IMR-90 (cell line): ENCODE results near the gene AMIGO1. TPM values are rescaled to one million over a fixed set of nuclear protein-coding genes. Genes with fewer than 3 reads are reported as not detected.

Experiments
- ATAC-seq: fragments of 200-7000 bp; cut with Tn5 transposase; 2 replicates; pipeline ENCODE4 v1.9.1; 2020; ENCODE audit warnings: low read depth, mild to moderate bottlenecking, moderate library complexity
- BruUV-seq: library from RNA; stranded (reverse); fragments of 400-500 nt; replicated peaks from 2 replicates; lab custom pipeline; 2021; lab: Mats Ljungman, UMichigan
- CTCF ChIA-PET: fragments of 300-600 bp; formaldehyde crosslinking; extraction: SDS; loops from one replicate; lab custom pipeline; 2021; ENCODE audit warnings: antibody characterized with exemption; lab: Yijun Ruan, JAX
- POLR2A ChIA-PET: fragments of 300-600 bp; sonication (Branson Sonifier 250); formaldehyde crosslinking; loops from one replicate; lab custom pipeline; 2022; ENCODE audit warnings: antibody characterized with exemption; ENCODE audit not compliant: unreplicated experiment; lab: Charles Lee
- DNase-seq: peaks from one replicate; pipeline ENCODE4 v3.0.0; 2013
- H2AFZ ChIP-seq: replicated peaks from 2 replicates; pipeline ENCODE3; 2013; ENCODE audit warnings: low read length, mild to moderate bottlenecking; ENCODE audit not compliant: poor library complexity
- H2AK5ac ChIP-seq: 2 replicates; pipeline ENCODE4 v1.6.1; 2013; ENCODE audit warnings: low read depth, low read length, inconsistent platforms
- H2AK9ac ChIP-seq: replicated peaks from 2 replicates; pipeline ENCODE3; 2013; ENCODE audit warnings: mild to moderate bottlenecking, low read depth, low read length, moderate library complexity; ENCODE audit not compliant: poor library complexity
- H2BK120ac ChIP-seq: 2 replicates; pipeline ENCODE4 v1.6.1; 2013; ENCODE audit warnings: low read depth, low read length, inconsistent platforms
- H2BK15ac ChIP-seq: 3 replicates; pipeline ENCODE4 v1.6.1; 2013; ENCODE audit warnings: low read depth, low read length, inconsistent platforms
- H2BK20ac ChIP-seq: 2 replicates; pipeline ENCODE4 v1.6.1; 2013; ENCODE audit warnings: low read depth, mild to moderate bottlenecking, inconsistent platforms, low read length, moderate library complexity
- H2BK5ac ChIP-seq: 2 replicates; pipeline ENCODE4 v1.6.1; 2013; ENCODE audit warnings: mild to moderate bottlenecking, low read depth, low read length, inconsistent platforms; ENCODE audit not compliant: poor library complexity, severe bottlenecking
- H3K14ac ChIP-seq: replicated peaks from 2 replicates; pipeline ENCODE4 v1.6.1; 2013; ENCODE audit warnings: low read depth, low read length, inconsistent platforms
- H3K18ac ChIP-seq: 2 replicates; pipeline ENCODE4 v1.6.1; 2013; ENCODE audit warnings: low read depth, low read length, control low read depth
- H3K23ac ChIP-seq: 2 replicates; pipeline ENCODE4 v1.6.1; 2013; ENCODE audit warnings: low read depth, low read length, inconsistent platforms
- H3K27ac ChIP-seq: 2 replicates; pipeline ENCODE4 v1.5.1; 2013; ENCODE audit warnings: mild to moderate bottlenecking, control low read depth, low read length; ENCODE audit not compliant: insufficient read depth
- H3K27me3 ChIP-seq: 2 replicates; pipeline ENCODE4 v1.6.1; 2013; ENCODE audit warnings: low read length; ENCODE audit not compliant: control insufficient read depth, insufficient read depth
- H3K36me3 ChIP-seq: 2 replicates; pipeline ENCODE4 v1.6.1; 2013; ENCODE audit warnings: low read length, mixed read lengths; ENCODE audit not compliant: control insufficient read depth, insufficient read depth
- H3K4ac ChIP-seq: 2 replicates; pipeline ENCODE4 v1.6.1; 2013; ENCODE audit warnings: low read depth, low read length, inconsistent platforms
- H3K4me1 ChIP-seq: 2 replicates; pipeline ENCODE4 v1.6.1; 2013; ENCODE audit warnings: low read length, mixed read lengths; ENCODE audit not compliant: control insufficient read depth, insufficient read depth
- H3K4me2 ChIP-seq: 2 replicates; pipeline ENCODE4 v1.6.1; 2013; ENCODE audit warnings: low read depth, mild to moderate bottlenecking, control low read depth, low read length, moderate library complexity
- H3K4me3 ChIP-seq: 2 replicates; pipeline ENCODE4 v1.5.1; 2013; ENCODE audit warnings: low read depth, mild to moderate bottlenecking, control low read depth, low read length, moderate library complexity; ENCODE audit not compliant: insufficient read depth
- H3K56ac ChIP-seq: 2 replicates; pipeline ENCODE4 v1.6.1; 2013; ENCODE audit warnings: low read length, inconsistent platforms; ENCODE audit not compliant: insufficient read depth; ENCODE audit errors: extremely low read depth
- H3K79me1 ChIP-seq, 2 experiments: 2 replicates each; pipeline ENCODE4 v1.6.1; 2013; ENCODE audit warnings: low read length in 2 of 2, inconsistent platforms in 1 of 2, low read depth in 1 of 2
- H3K9ac ChIP-seq: 2 replicates; pipeline ENCODE4 v1.6.1; 2013; ENCODE audit warnings: low read depth, low read length, control low read depth
- H3K9me1 ChIP-seq: 2 replicates; pipeline ENCODE4 v1.6.1; 2013; ENCODE audit warnings: low read length, inconsistent platforms; ENCODE audit not compliant: insufficient read depth
- H3K9me3 ChIP-seq: 2 replicates; pipeline ENCODE4 v1.6.1; 2013; ENCODE audit warnings: low read length; ENCODE audit not compliant: control insufficient read depth, insufficient read depth
- H4K20me1 ChIP-seq: 2 replicates; pipeline ENCODE4 v1.6.1; 2013; ENCODE audit warnings: low read length, inconsistent platforms; ENCODE audit not compliant: insufficient read depth
- H4K5ac ChIP-seq: 2 replicates; pipeline ENCODE4 v1.6.1; 2013; ENCODE audit warnings: mild to moderate bottlenecking, low read depth, low read length, control low read depth
- H4K8ac ChIP-seq, 2 experiments: 2 replicates each; pipeline ENCODE4 v1.6.1; 2013; ENCODE audit warnings: low read depth in 2 of 2, low read length in 2 of 2, control low read depth in 1 of 2, inconsistent platforms in 1 of 2
- H4K91ac ChIP-seq: 2 replicates; pipeline ENCODE4 v1.6.1; 2013; ENCODE audit warnings: low read depth, low read length, inconsistent platforms; ENCODE audit not compliant: insufficient read depth
- CHD1 ChIP-seq: IDR thresholded peaks from 2 replicates; pipeline ENCODE4 v1.6.1; 2012; ENCODE audit warnings: low read depth, low read length, improper control_type of control experiment
- FOS ChIP-seq: fragments of 150-350 bp; IDR thresholded peaks from 2 replicates; pipeline ENCODE4 v1.6.1; 2016; ENCODE audit warnings: low read depth, low read length
- MAFK ChIP-seq: IDR thresholded peaks from 2 replicates; pipeline ENCODE4 v1.6.1; 2012; ENCODE audit warnings: low read depth, low read length, improper control_type of control experiment
- MAZ ChIP-seq: IDR thresholded peaks from 2 replicates; pipeline ENCODE4 v1.6.1; 2012; ENCODE audit warnings: low read depth, mild to moderate bottlenecking, low read length, improper control_type of control experiment, moderate library complexity, borderline replicate concordance
- MXI1 ChIP-seq: IDR thresholded peaks from 2 replicates; pipeline ENCODE4 v1.6.1; 2012; ENCODE audit warnings: low read depth, mild to moderate bottlenecking, low read length, moderate library complexity, borderline replicate concordance
- NFE2L2 ChIP-seq: fragments of 150-350 bp; IDR thresholded peaks from 2 replicates; pipeline ENCODE4 v1.6.1; 2016; ENCODE audit warnings: low read depth, mild to moderate bottlenecking, low read length
- SMC3 ChIP-seq: fragments of 150-350 bp; IDR thresholded peaks from 2 replicates; pipeline ENCODE4 v1.6.1; 2016; ENCODE audit warnings: low read depth, mild to moderate bottlenecking, antibody characterized with exemption, low read length, moderate library complexity
- WGBS, 2 experiments: methylation state at CpG; one replicate each; pipeline versions ENCODE4 v1.1.5 to v1.1.7; 2013; ENCODE audit warnings: missing lambda C conversion rate in 2 of 2; ENCODE audit not compliant: insufficient read length in 1 of 2; ENCODE audit errors: extremely low coverage in 2 of 2; 5-methylcytosine and 5-hydroxymethylcytosine counted together
- dilution Hi-C: fragments of 300-500 bp; cut with HindIII; formaldehyde crosslinking; loops from one replicate; pipeline ENCODE4 v1.14.3; 2018; ENCODE audit warnings: low sequenced_read_pairs; ENCODE audit not compliant: unreplicated experiment
- in situ Hi-C: fragments of 300-500 bp; cut with MboI; formaldehyde crosslinking; loops from 3 replicates; pipeline ENCODE4 v1.14.3; 2019; ENCODE audit warnings: low sequenced_read_pairs, inconsistent platforms, mixed read lengths
- intact Hi-C: fragments of 100-400 bp; cut with micrococcal nuclease; formaldehyde crosslinking; loops from 2 replicates; pipeline ENCODE4 v1.10.0; 2022
- polyA plus RNA-seq, 3 experiments: library from polyadenylated mRNA; depleted of rRNA; stranded (reverse); fragments of >200 nt; gene quantifications; 2 replicates each; pipeline ENCODE4 v1.2.3, GENCODE V29; 2012; ENCODE audit warnings: low replicate concordance in 1 of 3
- total RNA-seq: library from RNA; depleted of rRNA; stranded (reverse); fragments of >200 nt; gene quantifications from 2 replicates; pipeline ENCODE4 v1.2.3, GENCODE V29; 2012
- TF ChIP-seq, protein P1 (sequence below): fragments of 150-350 bp; IDR thresholded peaks from 2 replicates; pipeline ENCODE4 v1.6.1; 2017; ENCODE audit warnings: mild to moderate bottlenecking, antibody characterized with exemption, low read length, low read depth

AMIGO1 gene
- total and polyA plus RNA-seq, 2 of the 4 experiments (the other 2 are of a cell fraction), result 1.5 to 1.6 TPM

DNA sequence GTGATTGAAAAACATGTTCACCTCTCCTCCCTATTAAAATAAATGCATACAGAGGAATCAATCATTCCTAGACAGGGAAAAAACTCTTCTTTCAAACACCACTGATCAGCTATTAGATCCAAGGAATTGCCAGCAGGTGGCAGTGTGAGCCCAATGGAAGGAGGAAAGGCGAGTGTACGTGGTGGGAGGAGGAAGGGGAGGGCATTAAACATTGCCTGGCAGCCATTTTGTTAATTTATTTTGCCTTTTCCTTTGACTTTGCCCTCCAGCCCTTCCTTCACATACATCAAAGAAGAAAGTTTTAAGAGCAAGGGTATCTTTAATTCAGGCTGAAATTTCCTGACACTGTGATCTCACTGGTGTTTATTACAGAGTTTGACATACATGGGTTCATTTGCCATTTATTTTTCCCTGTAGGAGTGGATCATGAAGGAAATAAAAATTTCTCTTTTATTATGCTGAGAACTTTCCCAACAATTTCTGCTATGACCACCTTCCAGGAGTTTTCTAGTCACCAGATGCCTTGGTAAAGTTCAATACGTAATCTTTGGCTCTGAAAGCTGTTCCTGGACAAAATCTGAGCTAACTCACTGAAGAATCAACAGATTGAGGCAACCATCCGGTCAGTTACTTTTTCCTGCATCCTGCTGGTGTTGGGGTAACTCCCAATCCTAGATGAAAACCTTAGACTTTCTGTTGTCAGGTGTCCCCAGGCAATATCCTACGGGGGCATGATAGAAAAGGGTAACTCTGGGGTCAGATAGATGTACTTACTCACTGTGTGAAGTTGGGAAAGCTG lies 37.0 kb upstream of the AMIGO1 start (continued):
- no peak for TF ChIP-seq FOS
- TF ChIP-seq SMC3, result peak; percentile 92
- TF ChIP-seq MAFK, result no peak

DNA sequence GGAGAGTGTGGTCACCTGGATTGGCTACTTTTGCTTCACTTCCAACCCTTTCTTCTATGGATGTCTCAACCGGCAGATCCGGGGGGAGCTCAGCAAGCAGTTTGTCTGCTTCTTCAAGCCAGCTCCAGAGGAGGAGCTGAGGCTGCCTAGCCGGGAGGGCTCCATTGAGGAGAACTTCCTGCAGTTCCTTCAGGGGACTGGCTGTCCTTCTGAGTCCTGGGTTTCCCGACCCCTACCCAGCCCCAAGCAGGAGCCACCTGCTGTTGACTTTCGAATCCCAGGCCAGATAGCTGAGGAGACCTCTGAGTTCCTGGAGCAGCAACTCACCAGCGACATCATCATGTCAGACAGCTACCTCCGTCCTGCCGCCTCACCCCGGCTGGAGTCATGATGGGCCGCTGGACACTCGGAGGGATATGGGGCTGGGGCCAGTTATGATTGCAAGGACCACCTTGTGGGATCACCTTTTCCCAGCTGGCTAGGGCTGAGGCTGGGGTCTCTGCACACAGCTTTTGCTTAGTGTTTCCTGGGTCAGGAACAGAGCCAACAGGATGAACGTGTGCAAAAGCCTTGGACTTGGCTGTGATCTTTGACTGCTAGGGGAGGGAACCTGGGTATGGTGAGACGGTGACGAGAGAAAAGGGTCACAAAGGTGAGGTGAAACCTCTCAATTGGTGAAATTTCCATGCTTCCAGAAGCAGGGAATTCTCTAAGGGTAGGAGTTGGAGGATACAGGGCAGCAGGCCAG lies 34.6 kb upstream of the AMIGO1 start:
- dilution Hi-C loops, result no loop called here
- Histone ChIP-seq H4K20me1 (peaks cover 4% of the 10 kb centered on the region; the same call in 1 of the 2 replicates), H2BK20ac (no peak overlapping the region), H3K27me3 (peaks cover 19% of the 10 kb centered on the region), H2AK5ac (no peak overlapping the region), H2AK9ac (no peak overlapping the region), H3K27ac (no peak overlapping the region), H3K56ac (no peak overlapping the region), H3K4me3 (no peak overlapping the region), H4K91ac (no peak overlapping the region), H3K4ac (no peak overlapping the region), H3K4me1 (peaks cover 4% of the 10 kb centered on the region), H3K36me3 (no peaks in the 10 kb centered on the region), H2BK120ac (no peak overlapping the region), H3K9me3 (no peaks in the 10 kb centered on the region), H4K8ac (no peak overlapping the region), H3K14ac (no peak overlapping the region), H3K79me1 (peaks cover 10 to 20% of the 10 kb centered on the region in 2 experiments), H2BK15ac (no peak overlapping the region), H3K9me1 (no peaks in the 10 kb centered on the region; the same call in 1 of the 2 replicates), H2BK5ac (no peak overlapping the region), H3K18ac (no peak overlapping the region), H4K5ac (no peak overlapping the region), H2AFZ (no peak overlapping the region), H3K4me2 (no peak overlapping the region), H3K9ac (no peak overlapping the region), H3K23ac (no peak overlapping the region)
- POLR2A ChIA-PET, result interaction anchor here (0.7 kb wide), 1 partner anchor 10 kb away, joined by 3 read pairs; no protein-coding TSS in a partner anchor
- ATAC-seq (no peak), DNase-seq (no peak)
- intact Hi-C loops, result no loop called here
- BruUV-seq, result no TSS peak
- TF ChIP-seq CHD1 (no peak), MAFK (no peak), SMC3 (no peak), MXI1 (no peak), MAZ (no peak), NFE2L2 (no peak), FOS (no peak)
- TF ChIP-seq, protein P1, sequence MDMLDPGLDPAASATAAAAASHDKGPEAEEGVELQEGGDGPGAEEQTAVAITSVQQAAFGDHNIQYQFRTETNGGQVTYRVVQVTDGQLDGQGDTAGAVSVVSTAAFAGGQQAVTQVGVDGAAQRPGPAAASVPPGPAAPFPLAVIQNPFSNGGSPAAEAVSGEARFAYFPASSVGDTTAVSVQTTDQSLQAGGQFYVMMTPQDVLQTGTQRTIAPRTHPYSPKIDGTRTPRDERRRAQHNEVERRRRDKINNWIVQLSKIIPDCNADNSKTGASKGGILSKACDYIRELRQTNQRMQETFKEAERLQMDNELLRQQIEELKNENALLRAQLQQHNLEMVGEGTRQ, result no peak
- CTCF ChIA-PET, result interaction anchor here (0.7 kb wide), 1 partner anchor 179 kb away, joined by 3 read pairs; no protein-coding TSS in a partner anchor
- in situ Hi-C loops, result no loop called here
- 60% methylated on average over 2 of the region's 14 CpGs; no CpG with 5 or more reads in 1 of the 2 experiments for WGBS, 2 experiments
